GM12872 (cell line): ENCODE results near the gene DOCK1.

Source experiments
- CTCF ChIP-seq: IDR thresholded peaks from 3 replicates; pipeline ENCODE4 v1.5.1; 2011; ENCODE audit warnings: low read depth, mild to moderate bottlenecking, low read length, moderate library complexity; ENCODE audit not compliant: insufficient read depth

DOCK1 gene

GRCh38 chr10:127216786-127217185 is 311.6 kb downstream of the DOCK1 start:
- no peak for TF ChIP-seq CTCF

- no peak for TF ChIP-seq CTCF
Observed at GRCh38 chr10:127218658-127219057, 313.4 kb downstream of the DOCK1 start.

- TF ChIP-seq CTCF: no peak
Observed at GRCh38 chr10:127221281-127221680, 316.1 kb downstream of the DOCK1 start.

- no peak for TF ChIP-seq CTCF
Observed at GRCh38 chr10:127227027-127227426, 321.8 kb downstream of the DOCK1 start.

GRCh38 chr10:127227663-127228062 is 322.4 kb downstream of the DOCK1 start:
- TF ChIP-seq CTCF: no peak

GRCh38 chr10:127228195-127228787 is 323.1 kb downstream of the DOCK1 start:
- TF ChIP-seq CTCF: no peak

GRCh38 chr10:127234306-127234800 is 329.1 kb downstream of the DOCK1 start:
- TF ChIP-seq CTCF: no peak
